HG02973 (cell line): Measurements from ENCODE around the gene IFI27L2.

Experiments used
- ATAC-seq: cut with Tn5 transposase; IDR thresholded peaks from one replicate; pipeline ENCODE4 v1.9.1; 2021; ENCODE audit warnings: moderate library complexity; ENCODE audit not compliant: unreplicated experiment

The IFI27L2 gene

DNA sequence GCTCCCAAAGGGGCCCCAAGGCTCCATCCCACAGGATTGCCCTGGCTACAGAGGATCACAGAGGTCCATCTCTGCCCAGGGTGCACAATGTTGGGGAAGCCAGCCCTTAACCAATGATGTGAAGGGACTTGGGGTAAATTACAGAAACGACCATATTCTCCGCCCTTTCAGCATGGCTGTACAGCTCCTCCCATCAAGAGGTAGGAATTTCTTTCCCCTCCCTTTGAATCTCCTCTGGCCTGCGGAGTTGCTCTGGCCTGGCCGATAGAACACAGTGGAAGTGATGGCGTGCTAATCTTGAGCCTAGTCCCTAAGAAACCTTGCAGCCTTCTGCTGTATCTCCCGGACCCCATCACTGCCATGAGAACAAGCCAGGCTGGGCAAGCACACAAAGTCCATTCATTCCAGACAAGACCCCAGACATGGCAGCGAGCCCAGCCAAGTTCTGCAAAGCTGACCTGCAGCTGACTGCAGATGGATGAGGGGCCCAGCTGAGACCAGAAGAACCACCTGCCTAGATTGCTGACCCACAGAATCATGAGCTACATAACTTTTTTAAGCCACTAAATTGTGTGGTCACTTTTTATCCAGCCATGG is 25.8 kb downstream of the IFI27L2 start:
- no peak for ATAC-seq

- no peak for ATAC-seq
Observed at GRCh38 chr14:94102768-94103482, 26.5 kb downstream of the IFI27L2 start.

DNA sequence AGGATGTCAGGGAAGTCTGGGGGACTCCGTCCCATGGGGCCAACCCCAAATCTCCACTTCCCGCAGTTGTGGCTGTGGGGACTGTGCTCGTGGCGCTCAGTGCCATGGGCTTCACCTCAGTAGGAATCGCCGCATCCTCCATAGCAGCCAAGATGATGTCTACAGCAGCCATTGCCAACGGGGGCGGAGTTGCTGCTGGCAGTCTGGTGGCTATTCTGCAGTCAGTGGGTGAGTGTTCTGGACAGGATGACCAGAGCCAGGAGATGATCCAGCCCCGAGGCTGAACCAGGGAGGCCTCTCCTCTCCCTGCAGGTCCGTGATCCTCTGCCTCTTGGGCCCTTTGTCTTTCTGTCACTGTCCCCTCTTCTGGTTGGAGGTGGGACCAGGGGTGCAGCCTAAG is 27.7 kb downstream of the IFI27L2 start:
- no peak for ATAC-seq

GRCh38 chr14:94100847-94101246 is 28.6 kb downstream of the IFI27L2 start:
- ATAC-seq, result no peak

- ATAC-seq, result no peak
Observed at GRCh38 chr14:94099006-94099405, 30.4 kb downstream of the IFI27L2 start.

GRCh38 chr14:94098326-94098992 is 30.9 kb downstream of the IFI27L2 start:
- no peak for ATAC-seq

GRCh38 chr14:94097091-94097490 is 32.3 kb downstream of the IFI27L2 start:
- no peak for ATAC-seq

DNA sequence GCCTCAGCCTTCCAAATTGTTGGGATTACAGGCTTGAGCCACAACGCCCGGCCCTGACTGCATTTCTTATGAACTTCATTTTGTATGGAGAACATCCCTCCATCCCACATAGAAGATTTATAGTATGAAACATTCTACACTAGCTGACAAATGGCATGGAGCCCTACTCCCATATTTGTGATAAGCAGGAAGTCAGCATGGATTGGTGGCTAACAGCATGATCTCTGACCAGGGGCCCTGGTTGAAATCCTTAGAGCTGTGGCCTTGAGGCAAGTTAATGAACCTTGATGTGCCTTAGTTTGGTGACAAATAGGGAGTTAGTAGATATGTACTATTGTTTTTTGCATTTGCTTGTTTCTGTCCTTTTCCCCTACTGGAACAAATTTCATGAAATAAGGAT is 36.0 kb downstream of the IFI27L2 start:
- ATAC-seq, result no peak

- no peak for ATAC-seq
Observed at GRCh38 chr14:94089479-94089878, 39.9 kb downstream of the IFI27L2 start.

- ATAC-seq, result no peak
Observed at GRCh38 chr14:94088516-94088915, 40.9 kb downstream of the IFI27L2 start.

DNA sequence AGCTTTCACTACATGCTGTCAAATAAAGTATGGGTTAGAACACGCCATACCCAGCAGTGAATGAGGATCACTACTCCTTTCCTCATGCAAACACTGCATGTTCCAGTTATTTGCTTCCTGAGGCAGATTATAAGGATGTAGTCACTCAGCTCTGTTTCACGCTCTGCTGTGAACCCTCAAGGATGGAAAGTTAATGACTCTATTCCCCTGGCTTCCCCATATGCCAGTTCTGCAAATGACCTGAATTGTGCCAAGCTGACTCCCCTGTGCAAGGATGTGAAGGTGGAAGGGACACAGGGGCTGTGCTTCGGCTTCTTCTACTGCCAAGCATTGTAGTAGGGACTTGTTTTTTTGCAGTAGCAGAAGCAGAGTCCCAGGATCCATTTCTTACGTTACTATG is 41.5 kb downstream of the IFI27L2 start:
- ATAC-seq, result no peak

GRCh38 chr14:94081386-94081820 is 48.0 kb downstream of the IFI27L2 start:
- peak; percentile 27 for ATAC-seq

GRCh38 chr14:94080621-94081385 is 48.6 kb downstream of the IFI27L2 start, which contains the start of the genes DDX24 and IFI27L1:
DDX24 (minus strand) TSS chr14:94081202; CDS start chr14:94079742, 1,460 bp downstream.
IFI27L1 (plus strand) TSS chr14:94081310; CDS start chr14:94096938, 15,628 bp downstream.
- ATAC-seq, result peak; percentile 96

- ATAC-seq, result no peak
Observed at GRCh38 chr14:94079891-94080620, 49.3 kb downstream of the IFI27L2 start.

- no peak for ATAC-seq
Observed at GRCh38 chr14:94077823-94078222, 51.6 kb downstream of the IFI27L2 start.
